Muscle layer of colon (tissue), 2 donors: ENCODE data around the gene STAT5A.
A peak's percentile ranks its signal among the peaks of the same experiment; 100 is the strongest.
"Not testable (repeated sequence)": the region's sequence is repeated elsewhere in the genome, so short reads cannot be mapped to it uniquely, and the experiment has no call there.

Experiments
- H3K27ac ChIP-seq: one replicate; pipeline ENCODE4 v1.7.0; 2013; ENCODE audit warnings: low read depth, mild to moderate bottlenecking, low read length, moderate library complexity
- H3K27me3 ChIP-seq, 2 donors: one replicate each; pipeline ENCODE4 v1.7.0; 2013; ENCODE audit warnings: low read length in 2 of 2, mild to moderate bottlenecking in 2 of 2; ENCODE audit not compliant: insufficient read depth in 2 of 2, control insufficient read depth in 1 of 2
- H3K36me3 ChIP-seq: one replicate; pipeline ENCODE4 v1.7.0; 2013; ENCODE audit warnings: mild to moderate bottlenecking, low read length; ENCODE audit not compliant: insufficient read depth
- H3K4me1 ChIP-seq: one replicate; pipeline ENCODE4 v1.7.0; 2013; ENCODE audit warnings: mild to moderate bottlenecking, low read length; ENCODE audit not compliant: insufficient read depth
- H3K4me3 ChIP-seq, 2 donors: one replicate each; pipeline ENCODE4 v1.7.0; 2013; ENCODE audit warnings: low read length in 2 of 2, low read depth in 1 of 2, mild to moderate bottlenecking in 1 of 2, moderate library complexity in 1 of 2
- H3K9ac ChIP-seq: one replicate; pipeline ENCODE4 v1.7.0; 2013; ENCODE audit warnings: low read length
- H3K9me3 ChIP-seq: one replicate; pipeline ENCODE4 v1.7.0; 2013; ENCODE audit warnings: mild to moderate bottlenecking, low read length
- donor health status: abdominal sarcoma.
- donor health status: Adenocarcinoma of cecum.

The STAT5A gene

GRCh38 chr17:42288803-42289610, 709 bp downstream of the STAT5A start:
- Histone ChIP-seq H3K4me3 (peak overlapping the region; percentile 76 to 86), H3K27me3 (no peaks in the 10 kb centered on the region), H3K9me3 (no peaks in the 10 kb centered on the region), H3K27ac (peak overlapping the region; percentile 59), H3K36me3 (no peaks in the 10 kb centered on the region), H3K9ac (no peak overlapping the region), H3K4me1 (peaks cover 29% of the 10 kb centered on the region)

GRCh38 chr17:42289611-42290181, 1.4 kb downstream of the STAT5A start:
- Histone ChIP-seq H3K27me3 (no peaks in the 10 kb centered on the region), H3K9ac (no peak overlapping the region), H3K9me3 (no peaks in the 10 kb centered on the region), H3K36me3 (peaks cover under 1% of the 10 kb centered on the region), H3K4me1 (peaks cover 29% of the 10 kb centered on the region), H3K4me3 (peak overlapping the region in 1 of 2 donors; percentile 86), H3K27ac (peak overlapping the region; percentile 59)

GRCh38 chr17:42290577-42290976, 2.3 kb downstream of the STAT5A start:
- no peak overlapping the region for H3K27ac ChIP-seq
- H3K4me1 ChIP-seq, result peaks cover 29% of the 10 kb centered on the region
- H3K9ac ChIP-seq, result no peak overlapping the region
- H3K27me3 ChIP-seq, result no peaks in the 10 kb centered on the region
- no peak overlapping the region for H3K4me3 ChIP-seq
- no peaks in the 10 kb centered on the region for H3K9me3 ChIP-seq
- peaks cover 9% of the 10 kb centered on the region for H3K36me3 ChIP-seq

- Histone ChIP-seq H3K27me3 (no peaks in the 10 kb centered on the region), H3K9me3 (no peaks in the 10 kb centered on the region), H3K27ac (no peak overlapping the region), H3K9ac (no peak overlapping the region), H3K36me3 (peaks cover 15% of the 10 kb centered on the region), H3K4me3 (no peak overlapping the region), H3K4me1 (peaks cover 28% of the 10 kb centered on the region)
These were observed 2.8 kb downstream of the STAT5A start for GRCh38 chr17:42291129-42291528.

- Histone ChIP-seq H3K36me3 (peaks cover 32% of the 10 kb centered on the region), H3K9ac (no peak overlapping the region), H3K9me3 (no peaks in the 10 kb centered on the region), H3K27ac (no peak overlapping the region), H3K4me3 (no peak overlapping the region), H3K27me3 (no peaks in the 10 kb centered on the region), H3K4me1 (peaks cover under 1% of the 10 kb centered on the region)
These were observed 6.4 kb downstream of the STAT5A start for GRCh38 chr17:42294469-42295398.

GRCh38 chr17:42296012-42296411, 7.7 kb downstream of the STAT5A start:
- Histone ChIP-seq H3K27me3 (no peaks in the 10 kb centered on the region), H3K4me1 (no peaks in the 10 kb centered on the region), H3K4me3 (no peak overlapping the region), H3K27ac (no peak overlapping the region), H3K9ac (no peak overlapping the region), H3K36me3 (peaks cover 35% of the 10 kb centered on the region), H3K9me3 (no peaks in the 10 kb centered on the region)

GRCh38 chr17:42297775-42298174, 9.5 kb downstream of the STAT5A start:
- H3K9me3 ChIP-seq, H3K9ac ChIP-seq, H3K27ac ChIP-seq, H3K4me3 ChIP-seq, H3K4me1 ChIP-seq, H3K27me3 ChIP-seq: not testable (repeated sequence)
- peaks cover 47% of the 10 kb centered on the region for H3K36me3 ChIP-seq

- H3K9ac ChIP-seq, H3K4me1 ChIP-seq, H3K27me3 ChIP-seq, H3K27ac ChIP-seq, H3K9me3 ChIP-seq, H3K4me3 ChIP-seq: not testable (repeated sequence)
- H3K36me3 ChIP-seq, result peaks cover 47% of the 10 kb centered on the region
These were observed 11.1 kb downstream of the STAT5A start for GRCh38 chr17:42299361-42299760.

- not testable (repeated sequence) for H3K9ac ChIP-seq, H3K27me3 ChIP-seq, H3K27ac ChIP-seq, H3K4me1 ChIP-seq, H3K9me3 ChIP-seq, H3K4me3 ChIP-seq
- H3K36me3 ChIP-seq, result peaks cover 45% of the 10 kb centered on the region
These were observed 11.6 kb downstream of the STAT5A start for GRCh38 chr17:42299913-42300312.

- Histone ChIP-seq H3K9me3 (no peaks in the 10 kb centered on the region), H3K27me3 (no peaks in the 10 kb centered on the region), H3K9ac (no peak overlapping the region), H3K36me3 (peaks cover 34% of the 10 kb centered on the region), H3K27ac (no peak overlapping the region), H3K4me3 (no peak overlapping the region), H3K4me1 (no peaks in the 10 kb centered on the region)
These were observed 12.7 kb downstream of the STAT5A start for GRCh38 chr17:42301022-42301421.

- Histone ChIP-seq H3K4me1 (no peaks in the 10 kb centered on the region), H3K27me3 (no peaks in the 10 kb centered on the region), H3K9me3 (no peaks in the 10 kb centered on the region), H3K4me3 (no peak overlapping the region), H3K27ac (no peak overlapping the region), H3K9ac (no peak overlapping the region), H3K36me3 (peaks cover 39% of the 10 kb centered on the region)
These were observed 15.4 kb downstream of the STAT5A start for GRCh38 chr17:42303694-42304093.
